Measurements from ENCODE around the gene MSANTD7. TPM values are rescaled to one million over a fixed set of nuclear protein-coding genes. Genes with fewer than 3 reads are reported as not detected.
"Not testable (repeated sequence)": the region's sequence is repeated elsewhere in the genome, so short reads cannot be mapped to it uniquely, and the experiment has no call there.

MSANTD7 gene
- total RNA-seq, 1 donor from 2014 or later, result 16.5 TPM

- H3K27me3 Mint-ChIP-seq, result no peaks in the 10 kb centered on the region
- no peak overlapping the region for H3K27ac Mint-ChIP-seq
- H3K4me1 Mint-ChIP-seq, result no peaks in the 10 kb centered on the region
- peaks cover 51% of the 10 kb centered on the region for H3K36me3 Mint-ChIP-seq (ENCODE audit: low read depth)
- ChIA-PET POLR2A (no interaction called here), CTCF (no interaction called here)
- no peak for ATAC-seq (ENCODE audit: low read depth)
- no peak for DNase-seq
- H3K9me3 Mint-ChIP-seq, result no peaks in the 10 kb centered on the region
- intact Hi-C loops (cut with micrococcal nuclease), result no loop called here
- H3K4me3 Mint-ChIP-seq, result no peak overlapping the region
- TF ChIP-seq, protein P1, sequence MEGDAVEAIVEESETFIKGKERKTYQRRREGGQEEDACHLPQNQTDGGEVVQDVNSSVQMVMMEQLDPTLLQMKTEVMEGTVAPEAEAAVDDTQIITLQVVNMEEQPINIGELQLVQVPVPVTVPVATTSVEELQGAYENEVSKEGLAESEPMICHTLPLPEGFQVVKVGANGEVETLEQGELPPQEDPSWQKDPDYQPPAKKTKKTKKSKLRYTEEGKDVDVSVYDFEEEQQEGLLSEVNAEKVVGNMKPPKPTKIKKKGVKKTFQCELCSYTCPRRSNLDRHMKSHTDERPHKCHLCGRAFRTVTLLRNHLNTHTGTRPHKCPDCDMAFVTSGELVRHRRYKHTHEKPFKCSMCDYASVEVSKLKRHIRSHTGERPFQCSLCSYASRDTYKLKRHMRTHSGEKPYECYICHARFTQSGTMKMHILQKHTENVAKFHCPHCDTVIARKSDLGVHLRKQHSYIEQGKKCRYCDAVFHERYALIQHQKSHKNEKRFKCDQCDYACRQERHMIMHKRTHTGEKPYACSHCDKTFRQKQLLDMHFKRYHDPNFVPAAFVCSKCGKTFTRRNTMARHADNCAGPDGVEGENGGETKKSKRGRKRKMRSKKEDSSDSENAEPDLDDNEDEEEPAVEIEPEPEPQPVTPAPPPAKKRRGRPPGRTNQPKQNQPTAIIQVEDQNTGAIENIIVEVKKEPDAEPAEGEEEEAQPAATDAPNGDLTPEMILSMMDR (IDR thresholded peaks at IDR 0.05), result no peak
Observed at GRCh38 chr10:14859043-14859442, 20.9 kb downstream of the MSANTD7 start.

- ChIA-PET CTCF (no interaction called here), POLR2A (no interaction called here)
- intact Hi-C loops (cut with micrococcal nuclease), result no loop called here
- H3K36me3 Mint-ChIP-seq (ENCODE audit: low read depth), result peaks cover 49% of the 10 kb centered on the region
- TF ChIP-seq, protein P1 (IDR thresholded peaks at IDR 0.05), result no peak
- H3K4me1 Mint-ChIP-seq, result no peaks in the 10 kb centered on the region
- H3K27me3 Mint-ChIP-seq, result no peaks in the 10 kb centered on the region
- H3K4me3 Mint-ChIP-seq, result no peak overlapping the region
- H3K27ac Mint-ChIP-seq, result no peak overlapping the region
- ATAC-seq (ENCODE audit: low read depth), result no peak
- H3K9me3 Mint-ChIP-seq, result no peaks in the 10 kb centered on the region
- DNase-seq, result no peak
Observed at GRCh38 chr10:14859775-14860174, 21.7 kb downstream of the MSANTD7 start.

- intact Hi-C loops (cut with micrococcal nuclease), result no loop called here
- H3K4me1 Mint-ChIP-seq, result no peaks in the 10 kb centered on the region
- TF ChIP-seq, protein P1 (IDR thresholded peaks at IDR 0.05), result no peak
- peaks cover 49% of the 10 kb centered on the region for H3K36me3 Mint-ChIP-seq (ENCODE audit: low read depth)
- H3K4me3 Mint-ChIP-seq, result no peak overlapping the region
- DNase-seq (no peak), ATAC-seq (ENCODE audit: low read depth) (no peak)
- H3K9me3 Mint-ChIP-seq, result no peaks in the 10 kb centered on the region
- CTCF ChIA-PET, result no interaction called here
- no peaks in the 10 kb centered on the region for H3K27me3 Mint-ChIP-seq
- POLR2A ChIA-PET, result no interaction called here
- H3K27ac Mint-ChIP-seq, result no peak overlapping the region
Observed at GRCh38 chr10:14860791-14861190, 22.7 kb downstream of the MSANTD7 start.

DNA sequence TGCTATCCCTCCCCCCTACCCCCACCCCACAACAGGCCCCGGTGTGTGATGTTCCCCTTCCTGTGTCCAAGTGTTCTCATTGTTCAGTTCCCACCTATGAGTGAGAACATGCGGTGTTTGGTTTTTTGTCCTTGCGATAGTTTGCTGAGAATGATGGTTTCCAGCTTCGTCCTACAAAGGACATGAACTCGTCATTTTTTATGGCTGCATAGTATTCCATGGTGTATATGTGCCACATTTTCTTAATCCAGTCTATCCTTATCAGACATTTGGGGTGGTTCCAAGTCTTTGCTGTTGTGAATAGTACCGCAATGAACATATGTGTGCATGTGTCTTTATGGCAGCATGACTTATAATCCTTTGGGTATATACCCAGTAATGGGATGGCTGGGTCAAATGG, 26.4 kb downstream of the MSANTD7 start:
- H3K27me3 Mint-ChIP-seq, CTCF ChIA-PET, H3K27ac Mint-ChIP-seq: not testable (repeated sequence)

GRCh38 chr10:14864871-14865270, 26.8 kb downstream of the MSANTD7 start:
- H3K4me1 Mint-ChIP-seq; intact Hi-C loops (cut with micrococcal nuclease); H3K27me3 Mint-ChIP-seq; CTCF ChIA-PET; H3K9me3 Mint-ChIP-seq; DNase-seq; POLR2A ChIA-PET; H3K4me3 Mint-ChIP-seq; H3K27ac Mint-ChIP-seq; ATAC-seq (ENCODE audit: low read depth): not testable (repeated sequence)
- peaks cover 52% of the 10 kb centered on the region for H3K36me3 Mint-ChIP-seq (ENCODE audit: low read depth)

More for the DNA sequence above, 26.4 kb downstream of the MSANTD7 start:
- ATAC-seq (ENCODE audit: low read depth); H3K4me3 Mint-ChIP-seq; H3K4me1 Mint-ChIP-seq; intact Hi-C loops (cut with micrococcal nuclease); DNase-seq; POLR2A ChIA-PET; H3K9me3 Mint-ChIP-seq: not testable (repeated sequence)
- H3K36me3 Mint-ChIP-seq (ENCODE audit: low read depth), result peaks cover 48% of the 10 kb centered on the region

DNA sequence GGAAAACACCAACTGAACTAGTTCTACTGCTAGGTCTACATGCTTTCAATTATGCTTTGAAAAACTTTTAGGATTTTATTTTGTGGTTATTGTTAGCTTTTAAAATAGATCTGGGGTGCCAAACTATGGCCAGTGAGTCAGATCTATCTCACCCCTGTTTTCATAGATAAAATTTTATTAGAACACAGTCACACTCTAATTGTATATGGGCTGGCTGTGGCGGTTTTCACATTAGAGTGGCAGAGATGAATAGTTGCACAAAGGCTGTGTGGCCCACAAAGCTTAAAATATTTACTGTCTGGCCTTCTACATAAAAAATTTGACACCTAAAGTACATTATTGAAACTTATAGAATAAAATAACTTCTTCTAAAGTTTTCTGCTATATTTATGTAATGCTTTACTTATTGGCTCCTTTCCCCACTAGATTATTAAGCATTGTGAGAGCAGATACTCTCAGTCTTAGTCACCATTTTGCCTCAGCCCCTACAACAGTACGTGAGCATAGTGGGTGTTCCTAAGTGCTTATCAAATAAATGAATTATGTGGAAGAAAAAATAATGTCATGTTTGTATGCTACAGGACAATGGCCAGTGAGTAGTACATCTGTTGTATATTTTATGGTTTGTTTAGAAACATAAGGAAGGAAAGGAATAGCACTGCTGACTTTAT, 35.1 kb downstream of the MSANTD7 start:
- ChIA-PET POLR2A (interaction anchor here (0.6 to 1.6 kb wide), 2 partner anchors 35 to 315 kb away, joined by 4 to 10 read pairs; partner anchors contain the start of genes CDNF, HSPA14 and MSANTD7), CTCF (no interaction called here)
- intact Hi-C loops (cut with micrococcal nuclease), result loop anchor here (10.0 kb wide), 1 partner anchor 1288 kb away; the partner anchor contains the start of gene PRPF18
- Mint-ChIP-seq H3K9me3 (no peaks in the 10 kb centered on the region), H3K4me1 (peaks cover 15% of the 10 kb centered on the region), H3K27me3 (no peaks in the 10 kb centered on the region), H3K36me3 (ENCODE audit: low read depth) (peaks cover 27% of the 10 kb centered on the region), H3K4me3 (no peak overlapping the region), H3K27ac (no peak overlapping the region)
- ATAC-seq (ENCODE audit: low read depth), result no peak
- no peak for DNase-seq
- TF ChIP-seq, protein P1 (IDR thresholded peaks at IDR 0.05), result no peak

All from activated B cell treated with CpG ODN at 0.5 μM for 24 hours (primary cell).